ENCODE data around the gene TP53TG3D.
"Not testable (repeated sequence)": the region's sequence is repeated elsewhere in the genome, so short reads cannot be mapped to it uniquely, and the experiment has no call there.

DNA sequence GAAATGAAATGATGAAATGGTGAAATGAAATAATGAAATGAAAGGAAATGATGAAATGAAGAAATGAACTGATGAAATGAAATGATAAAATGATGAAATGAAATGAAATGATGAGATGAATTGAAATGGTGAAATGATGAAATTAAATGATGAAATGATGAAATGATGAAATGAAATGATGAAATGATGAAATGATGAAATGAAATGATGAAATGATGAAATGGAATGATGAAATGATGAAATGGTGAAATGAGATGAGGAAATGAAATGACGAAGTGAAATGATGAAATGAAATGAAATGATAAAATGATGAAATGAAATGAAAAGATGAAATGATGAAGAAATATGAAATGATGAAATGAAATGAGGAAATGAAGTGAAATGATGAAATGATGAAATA is 28.8 kb downstream of the TP53TG3D start:
- TF ChIP-seq, protein P1, sequence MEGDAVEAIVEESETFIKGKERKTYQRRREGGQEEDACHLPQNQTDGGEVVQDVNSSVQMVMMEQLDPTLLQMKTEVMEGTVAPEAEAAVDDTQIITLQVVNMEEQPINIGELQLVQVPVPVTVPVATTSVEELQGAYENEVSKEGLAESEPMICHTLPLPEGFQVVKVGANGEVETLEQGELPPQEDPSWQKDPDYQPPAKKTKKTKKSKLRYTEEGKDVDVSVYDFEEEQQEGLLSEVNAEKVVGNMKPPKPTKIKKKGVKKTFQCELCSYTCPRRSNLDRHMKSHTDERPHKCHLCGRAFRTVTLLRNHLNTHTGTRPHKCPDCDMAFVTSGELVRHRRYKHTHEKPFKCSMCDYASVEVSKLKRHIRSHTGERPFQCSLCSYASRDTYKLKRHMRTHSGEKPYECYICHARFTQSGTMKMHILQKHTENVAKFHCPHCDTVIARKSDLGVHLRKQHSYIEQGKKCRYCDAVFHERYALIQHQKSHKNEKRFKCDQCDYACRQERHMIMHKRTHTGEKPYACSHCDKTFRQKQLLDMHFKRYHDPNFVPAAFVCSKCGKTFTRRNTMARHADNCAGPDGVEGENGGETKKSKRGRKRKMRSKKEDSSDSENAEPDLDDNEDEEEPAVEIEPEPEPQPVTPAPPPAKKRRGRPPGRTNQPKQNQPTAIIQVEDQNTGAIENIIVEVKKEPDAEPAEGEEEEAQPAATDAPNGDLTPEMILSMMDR (IDR thresholded peaks at IDR 0.05; ENCODE audit: poor library complexity, severe bottlenecking): not testable (repeated sequence)
- TF ChIP-seq, protein P2, sequence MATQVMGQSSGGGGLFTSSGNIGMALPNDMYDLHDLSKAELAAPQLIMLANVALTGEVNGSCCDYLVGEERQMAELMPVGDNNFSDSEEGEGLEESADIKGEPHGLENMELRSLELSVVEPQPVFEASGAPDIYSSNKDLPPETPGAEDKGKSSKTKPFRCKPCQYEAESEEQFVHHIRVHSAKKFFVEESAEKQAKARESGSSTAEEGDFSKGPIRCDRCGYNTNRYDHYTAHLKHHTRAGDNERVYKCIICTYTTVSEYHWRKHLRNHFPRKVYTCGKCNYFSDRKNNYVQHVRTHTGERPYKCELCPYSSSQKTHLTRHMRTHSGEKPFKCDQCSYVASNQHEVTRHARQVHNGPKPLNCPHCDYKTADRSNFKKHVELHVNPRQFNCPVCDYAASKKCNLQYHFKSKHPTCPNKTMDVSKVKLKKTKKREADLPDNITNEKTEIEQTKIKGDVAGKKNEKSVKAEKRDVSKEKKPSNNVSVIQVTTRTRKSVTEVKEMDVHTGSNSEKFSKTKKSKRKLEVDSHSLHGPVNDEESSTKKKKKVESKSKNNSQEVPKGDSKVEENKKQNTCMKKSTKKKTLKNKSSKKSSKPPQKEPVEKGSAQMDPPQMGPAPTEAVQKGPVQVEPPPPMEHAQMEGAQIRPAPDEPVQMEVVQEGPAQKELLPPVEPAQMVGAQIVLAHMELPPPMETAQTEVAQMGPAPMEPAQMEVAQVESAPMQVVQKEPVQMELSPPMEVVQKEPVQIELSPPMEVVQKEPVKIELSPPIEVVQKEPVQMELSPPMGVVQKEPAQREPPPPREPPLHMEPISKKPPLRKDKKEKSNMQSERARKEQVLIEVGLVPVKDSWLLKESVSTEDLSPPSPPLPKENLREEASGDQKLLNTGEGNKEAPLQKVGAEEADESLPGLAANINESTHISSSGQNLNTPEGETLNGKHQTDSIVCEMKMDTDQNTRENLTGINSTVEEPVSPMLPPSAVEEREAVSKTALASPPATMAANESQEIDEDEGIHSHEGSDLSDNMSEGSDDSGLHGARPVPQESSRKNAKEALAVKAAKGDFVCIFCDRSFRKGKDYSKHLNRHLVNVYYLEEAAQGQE (IDR thresholded peaks at IDR 0.05; ENCODE audit: borderline replicate concordance): not testable (repeated sequence)

Data from neural cell (in vitro differentiated cells).